Left lobe of liver (tissue), 2 donors: Measurements from ENCODE around the gene USP37. TPM values are rescaled to one million over a fixed set of nuclear protein-coding genes. Genes with fewer than 3 reads are reported as not detected.
A peak's percentile ranks its signal among the peaks of the same experiment; 100 is the strongest.

Experiments used
- ATAC-seq: fragments of 200-7000 bp; cut with Tn5 transposase; one replicate; pipeline ENCODE4 v1.9.1; 2020; ENCODE audit warnings: mild to moderate bottlenecking, moderate library complexity
- DNase-seq: peaks from one replicate; pipeline ENCODE4 v3.0.0-alpha.2; 2020; ENCODE audit warnings: low spot score
- total RNA-seq: library from RNA; stranded (reverse); gene quantifications from one replicate; pipeline ENCODE4 v1.2.1, GENCODE V29; 2021
- donor health status: DM: no; HTN: no; CAD: no; lungs with moderate emphysema.
- donor health status: DM: no; HTN: yes; CAD: no.

USP37 gene
- total RNA-seq, 1 donor from 2014 or later: 4.8 TPM

- ATAC-seq (no peak), DNase-seq (no peak)
Observed at GRCh38 chr2:218477247-218477646, 90.9 kb downstream of the USP37 start.

DNA sequence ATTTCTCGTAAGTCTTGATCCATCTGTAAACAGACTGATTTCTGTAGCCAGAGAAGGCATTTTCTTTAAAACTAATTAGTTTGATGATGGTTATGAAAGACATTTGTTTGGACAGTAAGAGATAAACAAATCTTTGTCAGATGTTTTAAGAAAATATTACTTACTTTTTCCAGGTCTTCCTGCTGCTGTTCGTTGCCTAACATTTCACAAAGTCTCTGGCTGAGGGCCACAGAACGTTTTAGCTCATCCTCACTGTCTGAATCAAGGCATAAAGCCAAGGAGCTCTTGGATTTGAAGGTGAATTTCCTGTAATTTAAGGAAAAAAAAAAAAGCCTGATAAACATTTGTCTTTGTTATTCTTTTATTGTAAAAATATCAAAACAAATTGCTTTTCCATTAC, 91.5 kb downstream of the USP37 start:
- DNase-seq (no peak), ATAC-seq (peak; percentile 75)

DNA sequence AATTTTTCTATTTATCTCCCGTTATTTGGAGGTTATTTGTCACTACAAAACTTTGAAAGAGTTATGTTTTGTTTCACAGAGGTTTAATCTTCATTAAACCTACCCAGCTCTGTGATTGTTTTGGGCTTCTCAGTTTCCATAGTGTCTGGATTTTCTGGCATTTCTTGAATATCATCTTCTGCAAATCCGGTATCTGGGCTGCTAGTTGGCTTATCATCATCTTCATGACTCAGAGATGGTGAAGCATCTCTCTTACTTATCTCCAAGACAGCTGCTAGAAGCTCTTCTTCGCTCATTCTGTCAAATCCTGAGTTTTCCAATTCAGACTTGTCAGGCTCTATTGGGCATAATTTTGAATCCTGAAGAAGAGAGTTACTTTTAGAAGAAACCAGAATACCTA, 93.6 kb downstream of the USP37 start:
- no peak for DNase-seq
- no peak for ATAC-seq

DNA sequence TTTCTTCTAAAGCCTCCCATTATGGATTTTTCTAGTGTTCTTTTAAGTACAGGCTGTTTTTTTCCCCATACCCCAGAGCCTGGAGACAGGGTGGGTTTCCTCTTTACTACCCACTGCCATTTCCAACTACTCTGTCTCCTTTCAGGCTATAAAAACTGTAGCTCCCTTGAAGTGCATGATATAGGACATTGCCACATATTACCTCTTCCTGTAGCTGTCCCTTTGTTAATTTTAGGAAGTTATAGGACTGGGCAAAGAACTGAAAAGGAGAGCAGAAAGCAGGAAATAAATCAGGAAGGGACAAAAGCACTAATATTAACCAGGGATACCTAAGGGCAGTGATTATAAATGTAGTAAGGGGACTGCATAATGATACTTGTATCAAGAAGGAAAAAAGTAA, 95.2 kb downstream of the USP37 start:
- no peak for ATAC-seq
- no peak for DNase-seq

GRCh38 chr2:218471982-218472381, 96.2 kb downstream of the USP37 start:
- ATAC-seq: peak; percentile 24

GRCh38 chr2:218471036-218471435, 97.1 kb downstream of the USP37 start:
- DNase-seq (no peak), ATAC-seq (no peak)

More at GRCh38 chr2:218471982-218472381, 96.2 kb downstream of the USP37 start:
- DNase-seq: no peak

- ATAC-seq (no peak), DNase-seq (no peak)
Observed at GRCh38 chr2:218470448-218470847, 97.7 kb downstream of the USP37 start.

DNA sequence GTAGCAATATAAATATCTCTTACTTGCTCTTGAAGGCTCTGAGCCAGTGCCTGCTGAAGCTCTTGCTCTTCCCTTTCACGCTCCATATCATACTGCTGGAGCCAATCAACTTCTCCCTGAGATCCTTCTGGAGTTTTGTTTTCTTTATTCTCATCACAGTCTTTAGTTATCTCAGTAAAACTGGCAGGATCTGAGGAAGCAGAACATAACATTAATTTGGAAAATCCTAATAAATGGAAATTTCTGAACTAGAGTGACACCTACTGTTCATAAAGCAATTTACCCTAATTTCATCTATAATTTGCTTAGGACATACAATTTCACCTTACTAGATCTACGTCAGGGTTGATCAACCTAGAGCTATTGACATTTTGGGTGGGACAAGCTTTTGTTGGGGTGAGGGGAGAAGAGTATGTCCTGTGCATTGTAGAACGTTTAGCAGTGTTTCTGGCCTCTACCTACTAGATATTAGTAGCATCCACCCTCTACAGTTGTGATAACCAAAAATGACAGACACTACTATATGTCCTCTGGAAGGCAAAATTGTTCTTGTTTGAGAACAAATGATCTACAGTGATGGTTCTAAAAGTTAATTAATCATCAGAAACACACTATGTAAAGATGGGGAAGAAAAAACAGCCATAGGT, 102.0 kb downstream of the USP37 start:
- no peak for DNase-seq
- ATAC-seq: peak; percentile 86

DNA sequence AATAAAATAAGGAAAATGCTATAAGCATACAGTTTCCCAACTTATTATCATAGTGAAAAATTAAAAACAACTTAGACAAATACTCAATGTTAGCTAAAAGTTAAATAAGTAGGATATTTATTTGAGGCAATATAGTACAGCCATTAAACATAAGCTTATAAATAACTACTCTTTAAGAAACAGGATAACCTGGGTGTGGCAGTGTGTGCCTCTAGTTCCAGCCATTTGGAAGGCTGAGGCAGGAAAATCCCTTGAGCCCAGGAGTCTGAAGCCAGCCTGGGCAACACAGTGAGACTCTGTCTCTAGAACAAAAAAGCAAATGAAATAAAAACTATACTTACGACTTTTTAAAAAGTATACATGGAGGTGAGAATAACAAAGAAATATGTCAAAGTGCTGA, 109.6 kb downstream of the USP37 start:
- DNase-seq (no peak), ATAC-seq (no peak)

- ATAC-seq (no peak), DNase-seq (no peak)
Observed at GRCh38 chr2:218456849-218457248, 111.3 kb downstream of the USP37 start.

DNA sequence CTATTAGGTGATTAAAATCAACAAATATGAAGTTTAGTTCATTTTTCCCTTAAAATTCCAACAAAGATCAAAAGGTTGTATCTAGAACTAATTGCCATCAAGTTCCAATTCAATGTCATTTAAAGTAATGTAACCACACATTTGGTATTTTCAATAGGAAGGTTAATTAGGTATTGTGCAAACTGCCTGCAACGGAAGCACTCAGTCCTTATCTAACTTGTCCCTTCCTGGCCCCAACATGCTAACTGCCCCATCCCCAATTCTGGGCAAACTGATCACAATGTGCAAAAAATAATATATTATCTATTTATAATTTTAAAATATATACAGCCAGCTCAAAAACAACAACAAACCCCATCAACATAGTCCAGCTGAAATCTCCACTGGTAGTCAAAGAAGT, 116.1 kb downstream of the USP37 start:
- ATAC-seq (no peak), DNase-seq (no peak)

DNA sequence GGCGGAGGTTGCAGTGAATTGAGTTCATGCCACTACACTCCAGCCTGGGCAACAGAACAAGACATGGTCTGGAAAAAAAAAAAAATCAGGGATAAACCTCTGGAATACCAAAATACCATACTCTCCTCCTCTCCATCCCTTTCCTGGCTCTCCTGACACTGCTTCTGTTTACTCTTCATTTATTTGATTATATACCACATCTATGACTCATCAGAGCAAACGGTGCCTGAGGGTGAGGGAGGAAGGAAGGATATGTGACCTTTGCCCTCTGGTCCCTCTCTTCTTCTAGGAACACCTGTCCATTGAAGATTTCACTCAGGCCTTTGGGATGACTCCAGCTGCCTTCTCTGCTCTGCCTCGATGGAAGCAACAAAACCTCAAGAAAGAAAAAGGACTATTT, 119.2 kb downstream of the USP37 start:
- no peak for ATAC-seq
- no peak for DNase-seq

- DNase-seq (no peak), ATAC-seq (no peak)
Observed at GRCh38 chr2:218447072-218447471, 121.1 kb downstream of the USP37 start.

GRCh38 chr2:218446547-218446946, 121.6 kb downstream of the USP37 start:
- DNase-seq: no peak
- ATAC-seq: no peak

- no peak for ATAC-seq
- no peak for DNase-seq
Observed at GRCh38 chr2:218445602-218446001, 122.5 kb downstream of the USP37 start.

DNA sequence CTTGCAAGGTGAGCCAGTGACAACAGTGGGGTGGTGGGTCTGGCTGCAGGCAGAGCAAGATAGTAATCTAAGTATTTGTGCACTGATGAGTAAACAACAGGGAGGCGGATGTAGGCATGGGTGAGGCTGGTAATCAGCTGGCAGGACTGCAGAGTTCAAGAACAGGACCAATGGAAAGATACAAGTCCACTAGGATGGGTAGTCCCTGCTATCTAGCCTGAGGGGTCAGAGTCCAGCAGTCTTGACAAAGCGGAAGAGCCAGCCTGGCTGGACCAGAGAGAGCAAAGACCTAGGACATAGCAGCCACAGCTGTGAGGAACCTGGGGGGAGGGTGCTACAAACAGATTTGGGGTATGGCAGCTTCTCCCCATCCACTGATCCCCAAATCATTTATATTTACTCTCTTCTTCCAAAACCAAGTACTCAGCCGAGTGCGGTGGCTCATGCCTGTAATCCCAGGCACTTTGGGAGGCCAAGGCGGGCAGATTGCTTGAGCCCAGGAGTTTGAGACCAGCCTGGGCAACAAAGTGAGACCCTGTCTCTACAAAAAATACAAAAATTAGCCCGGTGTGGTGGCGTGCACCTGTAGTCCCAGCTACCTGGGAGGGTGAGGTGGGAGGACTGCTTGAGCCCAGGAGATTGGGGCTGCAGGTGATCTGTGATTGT, 123.3 kb downstream of the USP37 start:
- ATAC-seq: peak; percentile 97
- DNase-seq: peak; percentile 92

GRCh38 chr2:218438596-218438995, 129.6 kb downstream of the USP37 start:
- DNase-seq (no peak), ATAC-seq (peak; percentile 44)

DNA sequence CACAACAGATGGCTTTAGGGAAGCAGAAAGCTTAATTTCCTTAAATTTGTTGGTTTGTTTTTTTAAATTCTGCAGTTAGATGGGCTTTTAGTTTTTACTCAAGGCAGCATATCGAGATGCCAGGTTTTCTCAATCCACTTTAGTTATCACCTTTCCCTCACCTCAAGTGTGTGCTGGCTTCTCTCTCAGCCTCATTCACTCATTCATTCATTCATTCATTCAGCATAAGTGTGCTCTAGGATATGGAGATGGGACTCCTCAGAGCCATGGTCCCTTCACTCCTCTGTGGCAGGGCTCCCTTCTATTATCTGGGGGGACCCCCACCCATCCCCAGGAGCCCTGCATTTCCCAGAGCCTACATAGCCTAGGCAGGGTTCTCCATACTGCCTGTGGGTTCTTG, 130.2 kb downstream of the USP37 start:
- DNase-seq: no peak
- ATAC-seq: no peak

GRCh38 chr2:218436992-218437391, 131.2 kb downstream of the USP37 start:
- DNase-seq (no peak), ATAC-seq (no peak)

GRCh38 chr2:218435003-218435982, 132.9 kb downstream of the USP37 start:
- ATAC-seq (peak; percentile 44), DNase-seq (no peak)

- ATAC-seq (no peak), DNase-seq (no peak)
Observed at GRCh38 chr2:218434456-218434855, 133.7 kb downstream of the USP37 start.
